K562 (cell line): ENCODE measurements around the gene ROBO2. TPM values are rescaled to one million over a fixed set of nuclear protein-coding genes. Genes with fewer than 3 reads are reported as not detected.

Experiments used
- ATAC-seq: fragments of 200-7000 bp; cut with Tn5 transposase; 3 replicates; pipeline ENCODE4 v1.9.1; 2020; ENCODE audit warnings: moderate library complexity
- BruUV-seq: library from RNA; stranded (reverse); fragments of 400-500 nt; replicated peaks from 2 replicates; lab custom pipeline; 2021; lab: Mats Ljungman, UMichigan
- CTCF ChIA-PET: fragments of 300-600 bp; formaldehyde crosslinking; extraction: SDS; loops from one replicate; lab custom pipeline; 2021; ENCODE audit warnings: low intra/inter-chr PET ratio; lab: Yijun Ruan, JAX
- POLR2A ChIA-PET: fragments of 300-600, 350-650 bp; sonication (Branson Sonifier 250); formaldehyde crosslinking; extraction: SDS; loops from one replicate; lab custom pipeline; 2021; ENCODE audit warnings: antibody characterized with exemption, inconsistent platforms; lab: Yijun Ruan, JAX
- DNase-seq, 4 experiments: peaks; one replicate each; pipeline versions ENCODE4 v3.0.0 to v3.0.0-alpha.2; 2011 to 2018; ENCODE audit warnings: low spot score in 3 of 4, mixed read lengths in 3 of 4; ENCODE audit errors: extremely low read depth in 1 of 4
- FAIRE-seq: peaks from 2 replicates; lab custom pipeline; 2011; peaks lifted over from hg19 to GRCh38; lab: Jason Lieb, UNC
- H2AFZ ChIP-seq: 2 replicates; pipeline ENCODE4 v1.6.0; 2011; ENCODE audit warnings: low read depth, low read length, control low read depth, inconsistent platforms
- H3K27ac ChIP-seq: fragments of 200-600 bp; 3 replicates; pipeline ENCODE4 v1.8.0; 2011; ENCODE audit warnings: low read depth, mild to moderate bottlenecking, control low read depth, inconsistent platforms, low read length, moderate library complexity, mixed read lengths; ENCODE audit errors: extremely low read depth
- H3K27me3 ChIP-seq, 2 experiments: fragments of 300-600 bp in 1 of 2; 2 replicates in 1 of 2; 3 replicates in 1 of 2; pipeline versions ENCODE4 v1.6.0 to v1.8.0; 2011; ENCODE audit warnings: inconsistent platforms in 2 of 2, low read length in 2 of 2, mild to moderate bottlenecking in 1 of 2, mixed read lengths in 1 of 2, moderate library complexity in 1 of 2; ENCODE audit not compliant: control insufficient read depth in 2 of 2, insufficient read depth in 2 of 2
- H3K36me3 ChIP-seq: fragments of 300-600 bp; 3 replicates; pipeline ENCODE4 v1.8.0; 2011; ENCODE audit warnings: mild to moderate bottlenecking, low read length, inconsistent platforms; ENCODE audit not compliant: control insufficient read depth, insufficient read depth
- H3K4me1 ChIP-seq, 2 experiments: fragments of 200-600 bp in 1 of 2; replicated peaks in 1 of 2; 2 replicates in 1 of 2; 3 replicates in 1 of 2; pipeline versions ENCODE4 v1.5.1 to v1.8.0; 2011; ENCODE audit warnings: inconsistent platforms in 2 of 2, low read length in 2 of 2, mild to moderate bottlenecking in 1 of 2, mixed read lengths in 1 of 2, moderate library complexity in 1 of 2; ENCODE audit not compliant: control insufficient read depth in 2 of 2, insufficient read depth in 2 of 2
- H3K4me2 ChIP-seq: 2 replicates; pipeline ENCODE4 v1.6.1; 2011; ENCODE audit warnings: low read length, control low read depth, inconsistent platforms, mixed read lengths; ENCODE audit not compliant: insufficient read depth
- H3K4me3 ChIP-seq: fragments of 200-600 bp; sonication (generic), shearing (Covaris generic); 2 replicates; pipeline ENCODE4 v1.5.1; 2016; ENCODE audit warnings: control low read depth, inconsistent platforms
- H3K79me2 ChIP-seq: fragments of 200-600 bp; 3 replicates; pipeline ENCODE4 v1.8.0; 2011; ENCODE audit warnings: low read length, inconsistent platforms; ENCODE audit not compliant: control insufficient read depth, insufficient read depth
- H3K9ac ChIP-seq, 2 experiments: 2 replicates each; pipeline versions ENCODE4 v1.6.0 to v1.6.1; 2011; ENCODE audit warnings: low read depth in 2 of 2, low read length in 2 of 2, control low read depth in 1 of 2, inconsistent platforms in 1 of 2, mild to moderate bottlenecking in 1 of 2, mixed read lengths in 1 of 2; ENCODE audit not compliant: insufficient read depth in 1 of 2
- H3K9me1 ChIP-seq: one replicate; pipeline ENCODE4 v1.6.0; 2011; ENCODE audit warnings: inconsistent platforms, mild to moderate bottlenecking, low read length, moderate library complexity; ENCODE audit not compliant: control insufficient read depth, insufficient read depth
- H3K9me3 ChIP-seq: replicated peaks from 2 replicates; pipeline ENCODE4 v1.5.1; 2011; ENCODE audit warnings: low read depth, low read length, inconsistent platforms; ENCODE audit not compliant: control insufficient read depth, insufficient read depth
- H4K20me1 ChIP-seq: replicated peaks from 2 replicates; pipeline ENCODE4 v1.6.1; 2011; ENCODE audit warnings: low read length, inconsistent platforms, mixed read lengths; ENCODE audit not compliant: control insufficient read depth, insufficient read depth
- ATF2 ChIP-seq: sonication (generic); formaldehyde crosslinking; IDR thresholded peaks from 2 replicates; pipeline ENCODE4 v1.8.1; 2022; ENCODE audit warnings: missing genetic modification reagents
- CCAR2 ChIP-seq: fragments of 200-400 bp; formaldehyde crosslinking; IDR thresholded peaks from 2 replicates; pipeline ENCODE4 v1.6.1; 2017; ENCODE audit warnings: mild to moderate bottlenecking, low read depth, low read length
- CUX1 ChIP-seq: fragments of 200-800 bp; sonication (Bioruptor generic); IDR thresholded peaks from 2 replicates; pipeline ENCODE4 v1.6.1; 2016; ENCODE audit warnings: missing genetic modification characterization, missing compliant biosample characterization
- FOXK1 ChIP-seq: sonication (generic); formaldehyde crosslinking; IDR thresholded peaks from 2 replicates; pipeline ENCODE4 v1.8.0; 2022; ENCODE audit warnings: missing genetic modification reagents, mild to moderate bottlenecking, borderline replicate concordance
- HSF4 ChIP-seq: fragments of 250-450 bp; sonication (Bioruptor Pico); IDR thresholded peaks from 2 replicates; pipeline ENCODE4 v2.1.2; 2022; ENCODE audit warnings: mild to moderate bottlenecking, moderate library complexity, borderline replicate concordance
- MEF2D ChIP-seq: conservative IDR thresholded peaks from 2 replicates; pipeline ENCODE4 v1.6.1; 2016; ENCODE audit warnings: low read depth, missing genetic modification characterization, missing compliant biosample characterization
- SAFB ChIP-seq: fragments of 200-400 bp; formaldehyde crosslinking; IDR thresholded peaks from 2 replicates; pipeline ENCODE4 v1.6.1; 2017; ENCODE audit warnings: low read depth, low read length, borderline replicate concordance
- TEAD2 ChIP-seq: fragments of 450-650 bp; IDR thresholded peaks from 2 replicates; pipeline ENCODE4 v1.6.1; 2016; ENCODE audit warnings: missing genetic modification characterization, control low read depth, missing compliant biosample characterization
- ZNF165 ChIP-seq: fragments of 250-450 bp; sonication (Bioruptor Pico); IDR thresholded peaks from 2 replicates; pipeline ENCODE4 v1.4.0; 2020; ENCODE audit warnings: borderline replicate concordance
- ZNF511 ChIP-seq: sonication (generic); formaldehyde crosslinking; IDR thresholded peaks from 2 replicates; pipeline ENCODE4 v1.8.0; 2022; ENCODE audit warnings: mild to moderate bottlenecking, missing genetic modification reagents
- WGBS: fragments of 100-300 bp; shearing (Covaris generic); methylation state at CpG from one replicate; pipeline ENCODE4 v1.1.6; 2016; ENCODE audit warnings: low coverage, mixed read lengths; ENCODE audit not compliant: insufficient coverage; ENCODE audit errors: missing lambda C conversion rate; 5-methylcytosine and 5-hydroxymethylcytosine counted together
- in situ Hi-C: fragments of 300-500 bp; cut with MboI; formaldehyde crosslinking; loops from 4 replicates; pipeline ENCODE4 v1.15.0; 2018; ENCODE audit warnings: inconsistent platforms, mixed read lengths
- intact Hi-C: fragments of 100-400 bp; cut with micrococcal nuclease; formaldehyde crosslinking; loops from 2 replicates; pipeline ENCODE4 v1.14.2; 2022
- polyA plus RNA-seq, 8 experiments: library from polyadenylated mRNA; depleted of rRNA in 4 of 8; stranded (reverse) in 5 of 8; unstranded in 3 of 8; fragments of >200 nt; fragmentation: Nextera tagmentation in 2 of 8; fragmentation: Illumina TruSeq in 1 of 8; extraction: Ambion mirVana in 2 of 8; extraction: Trizol in 1 of 8; gene quantifications; 2 replicates each; pipeline versions ENCODE4 v1.2.1 to v1.2.3, GENCODE V29; 2011 to 2014; ENCODE audit warnings: inconsistent platforms in 1 of 8, missing spikeins in 1 of 8
- total RNA-seq, 7 experiments: library from RNA; depleted of rRNA in 6 of 7; stranded (reverse); fragments of >200 nt in 6 of 7; fragmentation: Illumina TruSeq in 2 of 7; extraction: Trizol in 2 of 7; gene quantifications; 2 replicates each; pipeline versions ENCODE4 v1.2.1 to v1.2.3, GENCODE V29; 2011 to 2021; ENCODE audit warnings: low replicate concordance in 1 of 7

ROBO2 gene
- total and polyA plus RNA-seq, 9 of the 15 experiments (the other 6 are each of a cell fraction or from before 2014, with no cell fraction given), result 0.84 to 3.0 (median 1.7) TPM

- H3K4me2 ChIP-seq, result no peak overlapping the region
- no peak overlapping the region for H3K9ac ChIP-seq
- no peaks in the 10 kb centered on the region for H3K9me3 ChIP-seq
- ChIA-PET CTCF (no interaction called here), POLR2A (no interaction called here)
- WGBS, result 0% methylated on average over 2 of the region's 2 CpGs
- H3K9me1 ChIP-seq, result no peaks in the 10 kb centered on the region
- H4K20me1 ChIP-seq, result no peaks in the 10 kb centered on the region
- FAIRE-seq (no peak), ATAC-seq (no peak), DNase-seq (no peak)
- no peaks in the 10 kb centered on the region for H3K4me1 ChIP-seq
- no peaks in the 10 kb centered on the region for H3K36me3 ChIP-seq
- in situ Hi-C loops, result no loop called here
- H2AFZ ChIP-seq, result no peak overlapping the region
- intact Hi-C loops, result no loop called here
- H3K27me3 ChIP-seq, result no peaks in the 10 kb centered on the region
- TF ChIP-seq MEF2D (tag), result no peak
- TF ChIP-seq HSF4 (CRISPR knock-in tag), result no peak
- no peak for TF ChIP-seq TEAD2 (tag)
- no peak for TF ChIP-seq SAFB
- TF ChIP-seq ATF2 (CRISPR knock-in tag), result no peak
- no peak for TF ChIP-seq FOXK1 (CRISPR knock-in tag)
- no peak for TF ChIP-seq CCAR2
- no peak for TF ChIP-seq CUX1 (CRISPR knock-in tag)
- TF ChIP-seq ZNF511 (CRISPR knock-in tag), result no peak
- no peak for TF ChIP-seq ZNF165 (CRISPR knock-in tag)
- no peak overlapping the region for H3K4me3 ChIP-seq
- no peak overlapping the region for H3K27ac ChIP-seq
- no peaks in the 10 kb centered on the region for H3K79me2 ChIP-seq
- BruUV-seq, result no TSS peak
These were observed 632.1 kb downstream of the ROBO2 start for GRCh38 chr3:77672016-77672415.
